ENCODE measurements around the gene RNF150.

GRCh38 chr4:140989944-140990343 lies 143.3 kb downstream of the RNF150 start:
- no peak for TF ChIP-seq CTCF (IDR thresholded peaks at IDR 0.05; ENCODE audit: low read depth, low read length)
- no peak for TF ChIP-seq EZH2phosphoT487 (IDR thresholded peaks at IDR 0.05; ENCODE audit: low read depth)

All from OCI-LY3 (cell line).